Prostate gland (tissue), 2 donors: ENCODE data around the gene METTL25B.

Experiments used
- CTCF ChIP-seq, 4 experiments: fragments of 200-600 bp in 2 of 4; fragments of 450-650 bp in 2 of 4; sonication (generic) in 2 of 4; IDR thresholded peaks; 1 replicate in 3 of 4; 2 replicates in 1 of 4; pipeline ENCODE4 v1.5.1; 2016 to 2019; ENCODE audit warnings: antibody characterized with exemption in 4 of 4, mild to moderate bottlenecking in 2 of 4, moderate library complexity in 2 of 4
- POLR2A ChIP-seq: fragments of 450-650 bp; IDR thresholded peaks from one replicate; pipeline ENCODE4 v1.6.1; 2016; ENCODE audit warnings: antibody characterized with exemption, mild to moderate bottlenecking
- POLR2AphosphoS5 ChIP-seq: sonication (generic); formaldehyde crosslinking; IDR thresholded peaks from one replicate; pipeline ENCODE4 v1.6.1; 2017; ENCODE audit warnings: antibody characterized with exemption

DNA sequence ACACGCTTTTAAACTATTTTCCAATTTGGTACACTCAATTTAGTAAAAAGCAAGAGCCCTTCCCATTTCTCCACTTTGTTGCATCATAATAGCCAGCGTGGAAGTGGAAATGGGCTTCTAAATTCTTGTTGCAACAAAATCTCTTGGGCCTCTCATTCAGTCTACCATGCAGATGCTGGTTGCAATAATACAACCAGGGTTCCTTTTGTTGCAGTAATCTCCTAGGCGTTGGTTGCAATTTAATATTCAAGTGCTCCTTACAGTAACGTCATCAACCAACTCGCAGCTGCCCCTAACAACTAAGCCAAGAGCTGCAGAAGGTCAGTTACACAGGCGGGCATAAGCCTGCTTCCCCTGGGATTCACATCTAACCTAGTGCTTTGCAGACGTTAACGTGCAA lies 25.9 kb downstream of the METTL25B start:
- no peak for TF ChIP-seq CTCF (IDR thresholded peaks at IDR 0.05)
- TF ChIP-seq POLR2AphosphoS5 = no peak
- TF ChIP-seq POLR2A = no peak
